ENCODE results near the gene TSEN54.

The TSEN54 gene

GRCh38 chr17:75535871-75536270, 19.5 kb downstream of the TSEN54 start:
- no peak for DNase-seq (ENCODE audit: low read depth)
- no peak for TF ChIP-seq CTCF (conservative IDR thresholded peaks at IDR 0.05; ENCODE audit: control insufficient read depth, insufficient read depth, low read depth, low read length)
- H3K4me3 ChIP-seq (ENCODE audit: control insufficient read depth, low read depth, low read length): no peak overlapping the region

- DNase-seq (ENCODE audit: low read depth): no peak
- no peak overlapping the region for H3K4me3 ChIP-seq (ENCODE audit: control insufficient read depth, low read depth, low read length)
- no peak for TF ChIP-seq CTCF (conservative IDR thresholded peaks at IDR 0.05; ENCODE audit: control insufficient read depth, insufficient read depth, low read depth, low read length)
These were observed 20.0 kb downstream of the TSEN54 start for GRCh38 chr17:75536366-75536765.

- no peak for TF ChIP-seq CTCF (conservative IDR thresholded peaks at IDR 0.05; ENCODE audit: control insufficient read depth, insufficient read depth, low read depth, low read length)
- no peak for DNase-seq (ENCODE audit: low read depth)
- H3K4me3 ChIP-seq (ENCODE audit: control insufficient read depth, low read depth, low read length): no peak overlapping the region
These were observed 23.8 kb downstream of the TSEN54 start for GRCh38 chr17:75539967-75540729.

GRCh38 chr17:75540923-75541503, 24.7 kb downstream of the TSEN54 start:
- DNase-seq (ENCODE audit: low read depth): no peak
- TF ChIP-seq CTCF (conservative IDR thresholded peaks at IDR 0.05; ENCODE audit: control insufficient read depth, insufficient read depth, low read depth, low read length): no peak
- H3K4me3 ChIP-seq (ENCODE audit: control insufficient read depth, low read depth, low read length): no peak overlapping the region

GRCh38 chr17:75542229-75542628, 25.9 kb downstream of the TSEN54 start:
- H3K4me3 ChIP-seq (ENCODE audit: control insufficient read depth, low read depth, low read length): no peak overlapping the region
- no peak for DNase-seq (ENCODE audit: low read depth)
- no peak for TF ChIP-seq CTCF (conservative IDR thresholded peaks at IDR 0.05; ENCODE audit: control insufficient read depth, insufficient read depth, low read depth, low read length)

- DNase-seq (ENCODE audit: low read depth): no peak
- H3K4me3 ChIP-seq (ENCODE audit: control insufficient read depth, low read depth, low read length): no peak overlapping the region
- TF ChIP-seq CTCF (conservative IDR thresholded peaks at IDR 0.05; ENCODE audit: control insufficient read depth, insufficient read depth, low read depth, low read length): no peak
These were observed 26.5 kb downstream of the TSEN54 start for GRCh38 chr17:75542728-75543336.

Measured in fibroblast of mammary gland (primary cell).